IPS-18c (cell line): ENCODE results near the gene TTC27.

Source experiments
- H3K4me3 ChIP-seq: 2 replicates; pipeline ENCODE4 v1.7.0; 2013; ENCODE audit warnings: low read depth, mild to moderate bottlenecking, low read length, moderate library complexity; ENCODE audit not compliant: insufficient read depth
- H3K9me3 ChIP-seq: one replicate; pipeline ENCODE4 v1.6.1; 2013; ENCODE audit warnings: mild to moderate bottlenecking, low read length, moderate library complexity; ENCODE audit not compliant: control insufficient read depth, insufficient read depth

TTC27 gene

GRCh38 chr2:32652555-32653209 is 24.8 kb downstream of the TTC27 start:
- Histone ChIP-seq H3K4me3 (no peak overlapping the region), H3K9me3 (peaks cover 3% of the 10 kb centered on the region)

GRCh38 chr2:32656069-32656468 is 28.2 kb downstream of the TTC27 start:
- H3K4me3 ChIP-seq: no peak overlapping the region
- peaks cover 3% of the 10 kb centered on the region for H3K9me3 ChIP-seq

- Histone ChIP-seq H3K4me3 (no peak overlapping the region), H3K9me3 (no peaks in the 10 kb centered on the region)
Measured at GRCh38 chr2:32663864-32664263, 36.0 kb downstream of the TTC27 start.

- Histone ChIP-seq H3K4me3 (no peak overlapping the region), H3K9me3 (no peaks in the 10 kb centered on the region)
Measured at GRCh38 chr2:32666704-32667103, 38.9 kb downstream of the TTC27 start.

GRCh38 chr2:32668254-32668653 is 40.4 kb downstream of the TTC27 start:
- no peaks in the 10 kb centered on the region for H3K9me3 ChIP-seq
- no peak overlapping the region for H3K4me3 ChIP-seq

GRCh38 chr2:32671885-32672533 is 44.2 kb downstream of the TTC27 start:
- Histone ChIP-seq H3K4me3 (no peak overlapping the region), H3K9me3 (no peaks in the 10 kb centered on the region)

GRCh38 chr2:32678825-32679224 is 51.0 kb downstream of the TTC27 start:
- Histone ChIP-seq H3K4me3 (no peak overlapping the region), H3K9me3 (no peaks in the 10 kb centered on the region)

- Histone ChIP-seq H3K9me3 (no peaks in the 10 kb centered on the region), H3K4me3 (no peak overlapping the region)
Measured at GRCh38 chr2:32680942-32681341, 53.1 kb downstream of the TTC27 start.

GRCh38 chr2:32683520-32684086 is 55.8 kb downstream of the TTC27 start:
- no peaks in the 10 kb centered on the region for H3K9me3 ChIP-seq
- H3K4me3 ChIP-seq: no peak overlapping the region

- Histone ChIP-seq H3K9me3 (no peaks in the 10 kb centered on the region), H3K4me3 (no peak overlapping the region)
Measured at GRCh38 chr2:32688541-32688940, 60.7 kb downstream of the TTC27 start.

- no peaks in the 10 kb centered on the region for H3K9me3 ChIP-seq
- H3K4me3 ChIP-seq: no peak overlapping the region
Measured at GRCh38 chr2:32691678-32692077, 63.8 kb downstream of the TTC27 start.

- no peak overlapping the region for H3K4me3 ChIP-seq
Measured at GRCh38 chr2:32696439-32696838, 68.6 kb downstream of the TTC27 start.

GRCh38 chr2:32697156-32697555 is 69.3 kb downstream of the TTC27 start:
- Histone ChIP-seq H3K4me3 (no peak overlapping the region), H3K9me3 (no peaks in the 10 kb centered on the region)

More at GRCh38 chr2:32696439-32696838, 68.6 kb downstream of the TTC27 start:
- no peaks in the 10 kb centered on the region for H3K9me3 ChIP-seq

- no peak overlapping the region for H3K4me3 ChIP-seq
- no peaks in the 10 kb centered on the region for H3K9me3 ChIP-seq
Measured at GRCh38 chr2:32699151-32699550, 71.3 kb downstream of the TTC27 start.

- Histone ChIP-seq H3K4me3 (no peak overlapping the region), H3K9me3 (no peaks in the 10 kb centered on the region)
Measured at GRCh38 chr2:32701806-32702205, 74.0 kb downstream of the TTC27 start.

- Histone ChIP-seq H3K4me3 (no peak overlapping the region), H3K9me3 (no peaks in the 10 kb centered on the region)
Measured at GRCh38 chr2:32702303-32703064, 74.6 kb downstream of the TTC27 start.

- no peaks in the 10 kb centered on the region for H3K9me3 ChIP-seq
- no peak overlapping the region for H3K4me3 ChIP-seq
Measured at GRCh38 chr2:32706815-32707579, 79.1 kb downstream of the TTC27 start.
